Urothelium cell line (cell line): ENCODE results near the gene IL36G.

Experiments
- DNase-seq: peaks from one replicate; pipeline ENCODE4 v3.0.0; 2011; ENCODE audit warnings: low spot score, mixed read lengths
- FAIRE-seq: peaks from 2 replicates; lab custom pipeline; 2011; peaks lifted over from hg19 to GRCh38; lab: Jason Lieb, UNC

Gene IL36G

DNA sequence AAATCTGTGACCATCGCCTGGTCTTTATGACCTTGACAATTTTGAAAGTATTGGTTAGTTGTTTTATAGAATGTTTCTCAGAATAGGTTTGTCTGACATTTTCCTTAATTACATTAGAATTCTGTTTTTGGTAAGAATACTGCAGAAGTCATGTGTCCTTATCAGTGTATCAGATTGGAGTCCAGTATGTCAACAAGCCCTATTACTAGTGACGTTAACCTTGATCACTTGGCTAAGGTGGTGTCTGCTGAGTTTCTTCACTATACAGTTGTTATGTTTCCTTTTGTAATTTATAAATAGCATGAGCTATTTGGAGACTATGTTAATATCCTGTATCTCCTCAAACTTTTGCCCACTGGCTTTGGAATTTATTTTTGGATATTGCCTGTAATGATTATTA is 10.8 kb upstream of the IL36G start:
- FAIRE-seq (no peak), DNase-seq (no peak)

DNA sequence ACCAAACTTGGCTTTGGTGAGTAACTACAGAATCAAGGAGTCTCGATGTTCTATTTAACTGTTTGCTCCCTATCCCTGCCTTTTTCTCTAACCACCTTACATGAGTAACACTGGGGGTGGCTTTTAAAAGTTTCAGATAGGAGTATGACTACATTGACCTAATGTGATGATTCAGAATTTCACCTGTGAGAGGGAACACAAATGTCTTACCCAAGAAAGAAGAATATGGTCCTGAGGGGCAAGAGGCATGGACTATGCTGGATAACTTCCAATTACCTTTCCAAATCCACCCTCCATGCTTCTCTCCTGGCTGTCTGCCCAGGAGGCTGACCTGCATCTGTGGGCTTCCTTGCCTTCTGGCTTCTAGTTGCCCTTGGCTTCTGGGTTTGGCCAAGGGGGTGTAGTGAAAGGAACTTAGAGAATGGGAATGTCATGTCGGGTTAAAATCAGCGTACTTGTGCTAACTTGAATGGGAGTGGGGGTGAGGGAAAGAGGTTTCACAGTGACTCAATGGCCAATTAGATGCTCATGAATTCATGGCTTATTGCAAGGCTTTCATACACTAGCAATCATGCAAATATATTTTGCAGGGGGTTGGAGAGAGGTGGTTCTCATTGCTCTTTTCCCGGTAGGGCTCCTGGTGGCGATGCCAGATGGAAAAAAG is 5.3 kb upstream of the IL36G start:
- FAIRE-seq (no peak), DNase-seq (no peak)

DNA sequence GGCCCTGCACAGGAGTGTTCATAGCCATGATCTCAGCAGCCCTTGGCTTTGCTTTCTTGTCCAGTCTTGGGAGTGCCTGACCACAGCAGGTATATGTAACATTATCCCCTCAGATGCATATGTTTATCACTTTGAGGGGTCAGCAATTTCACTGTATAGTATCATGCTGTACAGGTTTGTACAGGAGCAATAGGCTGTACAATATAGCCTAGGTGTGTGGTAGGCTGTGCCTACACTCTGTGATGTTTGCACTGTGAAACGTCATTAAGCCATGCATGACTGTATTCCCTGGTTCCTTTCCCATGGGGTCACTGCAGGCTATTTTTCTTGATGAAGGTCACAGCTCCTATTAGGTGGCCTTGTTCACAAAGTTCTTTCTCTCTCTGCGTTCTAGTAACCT is 4.7 kb upstream of the IL36G start:
- no peak for DNase-seq
- peak; percentile 61 for FAIRE-seq

DNA sequence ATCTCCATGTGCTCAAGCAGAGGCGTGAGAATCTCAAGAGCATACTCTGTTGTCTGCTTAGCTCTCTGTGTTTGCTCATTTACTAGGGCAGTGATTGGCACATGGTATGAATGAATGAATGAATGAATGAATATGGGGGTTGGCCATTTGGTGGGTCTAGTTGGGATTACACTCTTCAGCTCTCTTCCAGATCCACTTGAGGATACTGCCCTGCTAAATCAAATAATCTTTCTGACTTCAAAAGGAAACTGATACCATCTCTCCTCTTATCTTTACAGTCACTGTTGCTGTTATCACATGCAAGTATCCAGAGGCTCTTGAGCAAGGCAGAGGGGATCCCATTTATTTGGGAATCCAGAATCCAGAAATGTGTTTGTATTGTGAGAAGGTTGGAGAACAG is 1.9 kb downstream of the IL36G start:
- FAIRE-seq (peak; percentile 37), DNase-seq (no peak)

DNA sequence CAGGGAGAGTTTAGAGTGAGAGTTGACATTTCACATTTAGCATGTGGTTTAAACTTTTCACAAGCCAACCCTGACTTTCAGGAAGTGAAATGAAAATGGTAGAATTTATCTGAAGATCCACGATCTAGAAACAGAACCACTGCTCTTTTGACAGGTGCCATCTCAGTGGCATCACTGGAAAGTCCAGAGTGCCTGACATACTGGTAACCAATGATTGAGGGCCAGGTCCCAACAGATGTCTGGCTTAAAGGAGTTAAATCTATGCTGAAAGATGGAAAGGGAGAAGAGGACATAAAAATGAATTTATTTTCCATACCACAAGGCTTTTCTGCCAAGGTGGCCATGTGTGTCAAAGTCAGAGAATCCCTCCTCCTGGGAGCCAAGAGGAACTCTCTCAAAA is 2.7 kb downstream of the IL36G start:
- DNase-seq (no peak), FAIRE-seq (no peak)

DNA sequence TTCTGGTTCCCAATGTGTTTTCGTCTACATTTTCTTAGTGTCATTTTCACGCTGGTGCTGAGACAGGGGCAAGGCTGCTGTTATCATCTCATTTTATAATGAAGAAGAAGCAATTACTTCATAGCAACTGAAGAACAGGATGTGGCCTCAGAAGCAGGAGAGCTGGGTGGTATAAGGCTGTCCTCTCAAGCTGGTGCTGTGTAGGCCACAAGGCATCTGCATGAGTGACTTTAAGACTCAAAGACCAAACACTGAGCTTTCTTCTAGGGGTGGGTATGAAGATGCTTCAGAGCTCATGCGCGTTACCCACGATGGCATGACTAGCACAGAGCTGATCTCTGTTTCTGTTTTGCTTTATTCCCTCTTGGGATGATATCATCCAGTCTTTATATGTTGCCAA is 7.3 kb downstream of the IL36G start:
- FAIRE-seq (no peak), DNase-seq (no peak)

DNA sequence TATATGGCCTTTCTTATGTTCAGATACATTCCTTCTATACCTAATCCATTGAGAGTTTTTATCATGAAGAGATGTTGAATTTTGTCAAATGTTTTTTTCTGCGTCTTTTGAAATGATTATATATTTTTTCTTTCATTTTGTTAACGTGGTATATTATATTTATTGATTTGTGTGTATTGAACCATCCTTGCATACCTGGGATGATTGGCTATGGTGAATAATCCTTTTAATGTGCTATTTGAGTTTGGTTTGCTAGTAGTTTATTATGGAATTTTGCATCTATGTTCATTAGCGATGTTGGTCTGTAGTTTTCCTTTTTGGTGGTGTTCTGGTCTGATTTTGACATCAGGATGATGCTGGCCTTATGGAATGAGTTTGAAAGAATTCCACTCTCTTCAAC is 11.8 kb downstream of the IL36G start:
- DNase-seq = no peak
- no peak for FAIRE-seq

DNA sequence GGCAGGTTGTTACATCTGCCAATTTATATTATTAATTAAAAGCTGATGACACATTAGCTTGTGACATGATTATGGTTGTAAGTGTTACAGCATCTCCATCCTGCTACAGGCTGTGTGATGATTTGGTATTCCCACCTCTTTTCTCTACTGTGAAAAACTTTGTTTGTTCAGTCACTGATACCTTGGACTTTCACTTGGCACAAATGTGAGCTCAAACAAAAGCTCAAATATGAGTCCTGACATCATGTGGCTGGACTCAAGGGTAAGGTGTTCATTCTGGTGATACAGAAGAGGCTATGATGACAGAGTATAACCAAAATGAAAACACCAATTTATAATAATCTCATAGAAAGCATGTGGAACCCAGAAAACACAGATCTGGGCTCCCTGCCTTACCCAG is 16.0 kb downstream of the IL36G start:
- no peak for DNase-seq
- no peak for FAIRE-seq

DNA sequence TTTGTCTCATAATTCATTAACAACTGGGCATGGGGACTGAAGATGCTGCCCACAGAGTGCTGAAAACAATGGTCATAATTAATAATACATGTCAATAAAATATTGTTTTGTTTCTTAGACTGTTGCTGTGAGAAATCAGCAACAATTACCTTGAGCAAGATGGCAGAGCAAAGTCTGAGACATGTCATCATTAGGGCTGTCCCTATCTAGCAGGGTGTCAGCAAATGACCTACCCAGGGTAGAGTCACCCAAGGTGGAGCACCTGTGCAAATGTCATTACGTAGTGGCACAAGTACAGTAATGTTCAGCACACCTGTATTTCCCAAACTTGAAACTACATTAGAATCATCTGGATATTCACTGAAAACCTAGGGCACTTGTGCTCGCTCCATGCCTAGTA is 16.8 kb downstream of the IL36G start:
- FAIRE-seq = no peak
- no peak for DNase-seq

DNA sequence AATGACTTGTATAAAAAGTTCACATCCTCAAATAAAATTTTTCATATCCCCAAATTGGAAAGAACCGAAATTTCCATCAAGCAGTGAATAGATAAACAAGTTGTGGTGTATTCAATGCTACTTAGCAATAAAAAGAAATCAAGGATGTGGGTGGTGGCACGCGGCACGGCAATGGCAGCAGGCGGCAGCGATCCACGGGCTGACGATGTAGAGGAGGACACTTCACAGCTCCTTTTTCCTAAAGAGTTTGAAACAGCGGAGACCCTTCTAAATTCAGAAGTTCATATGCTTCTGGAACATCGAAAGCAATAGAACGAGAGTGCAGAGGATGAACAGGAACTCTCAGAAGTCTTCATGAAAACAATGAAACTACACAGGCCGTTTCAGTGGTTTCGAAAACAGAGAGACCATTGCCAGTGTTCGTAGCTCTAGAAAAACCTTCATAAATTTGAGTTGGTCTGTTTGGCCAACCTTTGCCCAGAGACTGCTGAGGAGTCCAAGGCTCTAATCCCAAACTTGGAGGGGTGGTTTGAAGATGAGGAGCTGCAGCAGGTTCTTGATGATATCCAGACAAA is 17.6 kb downstream of the IL36G start:
- no peak for FAIRE-seq
- no peak for DNase-seq

DNA sequence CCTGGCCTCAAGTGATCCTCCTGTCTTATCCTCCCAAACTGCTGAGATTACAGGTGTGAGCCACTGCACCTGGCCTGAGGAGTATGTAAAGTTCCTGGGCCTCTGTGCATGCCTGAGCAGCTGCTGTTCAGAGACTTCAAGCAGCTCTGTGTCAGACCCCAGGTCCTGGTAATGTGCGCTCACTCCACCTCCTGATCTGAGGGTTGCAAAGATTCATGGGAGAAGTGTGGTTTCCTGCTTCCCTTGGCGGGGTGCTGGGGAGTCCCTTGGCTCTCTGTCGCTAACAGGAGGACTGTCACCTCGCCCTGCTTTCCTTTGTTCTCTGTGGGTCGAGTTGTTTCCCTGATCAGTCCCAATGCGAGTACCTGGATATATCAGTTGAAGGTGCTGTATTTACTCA is 18.8 kb downstream of the IL36G start:
- DNase-seq (no peak), FAIRE-seq (no peak)

DNA sequence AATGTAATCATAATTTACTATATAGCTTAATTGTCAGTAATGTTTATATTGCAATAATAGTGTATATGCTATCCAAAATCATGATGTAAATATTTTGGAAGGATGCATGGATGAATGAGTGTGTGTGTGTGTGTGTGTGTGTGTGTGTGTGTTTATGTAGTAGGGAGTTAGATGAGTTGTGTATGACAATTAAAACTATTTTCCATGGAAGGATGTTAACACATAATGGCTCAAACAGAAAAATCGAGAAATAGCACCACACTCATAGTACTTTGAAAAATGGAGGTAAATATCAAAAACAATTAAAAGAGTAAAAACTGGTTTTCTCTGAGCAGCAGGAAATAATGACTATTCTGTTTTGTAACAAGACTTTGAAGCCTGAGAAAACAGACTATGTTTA is 19.3 kb downstream of the IL36G start:
- FAIRE-seq (no peak), DNase-seq (no peak)

DNA sequence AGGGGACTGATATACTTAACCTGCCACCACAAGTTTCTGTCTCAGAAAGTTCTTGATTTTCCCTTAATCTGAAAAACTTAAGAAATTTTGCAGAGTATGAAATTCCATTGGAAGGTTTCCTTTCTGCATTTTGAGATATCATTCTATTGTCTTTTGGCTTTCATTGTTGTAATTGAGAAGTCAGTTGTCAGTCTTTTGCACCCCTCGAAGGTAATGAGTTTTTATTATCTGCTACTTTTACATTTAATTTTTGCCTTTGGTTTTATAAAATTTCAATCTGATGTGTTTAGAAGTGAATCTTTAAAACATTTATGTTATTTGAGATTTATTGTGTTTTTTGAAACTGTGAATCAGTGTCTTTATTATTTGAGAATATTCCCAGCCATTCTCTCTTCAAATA is 22.6 kb downstream of the IL36G start:
- no peak for DNase-seq
- no peak for FAIRE-seq

DNA sequence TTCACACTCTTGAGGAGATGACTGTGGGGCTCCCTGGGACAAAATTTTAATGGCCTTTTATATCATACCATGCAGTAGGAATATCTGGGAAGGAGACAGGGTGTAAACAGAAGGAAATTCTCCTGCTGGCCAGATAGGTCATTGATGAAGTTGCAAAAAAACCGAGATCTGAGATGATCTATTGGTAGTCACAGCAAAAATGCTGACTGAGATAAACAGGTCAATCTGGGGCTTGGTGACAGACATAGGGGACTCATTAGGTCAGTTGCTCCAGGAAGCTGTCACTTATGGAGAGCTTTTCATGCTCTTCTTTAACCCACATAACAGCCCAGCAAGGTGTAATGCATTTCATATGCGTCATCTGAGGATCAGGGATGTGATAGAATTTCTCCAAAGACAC is 24.9 kb downstream of the IL36G start:
- no peak for DNase-seq
- no peak for FAIRE-seq

DNA sequence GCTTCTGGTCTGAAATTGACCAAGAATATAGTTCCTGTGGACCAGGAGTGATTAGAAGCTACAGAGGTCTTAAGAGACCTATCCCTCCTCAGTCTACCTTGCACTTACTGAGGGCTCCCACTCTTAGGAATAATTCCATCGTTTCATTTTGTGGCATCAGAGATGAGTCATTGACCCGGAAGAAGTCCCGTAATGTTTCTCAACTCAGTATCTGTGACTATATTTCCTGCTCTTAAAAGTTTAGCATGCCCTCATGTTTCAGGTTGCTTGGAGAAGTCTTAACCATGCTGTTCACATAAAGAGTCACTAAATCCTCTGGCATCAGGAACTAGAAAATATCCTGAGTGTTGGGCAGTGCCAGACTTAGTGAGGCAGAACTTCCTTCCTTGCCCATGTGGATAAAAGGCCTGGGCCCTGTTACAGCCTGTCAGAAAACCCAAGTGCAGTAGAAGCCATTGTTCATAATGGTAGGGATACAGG is 27.3 kb downstream of the IL36G start, which contains the start of gene IL36A:
IL36A (plus strand) TSS at position 430 of the 480 bp plus-strand sequence. CDS start 413 bp downstream, outside the sequence.
- no peak for DNase-seq
- no peak for FAIRE-seq

DNA sequence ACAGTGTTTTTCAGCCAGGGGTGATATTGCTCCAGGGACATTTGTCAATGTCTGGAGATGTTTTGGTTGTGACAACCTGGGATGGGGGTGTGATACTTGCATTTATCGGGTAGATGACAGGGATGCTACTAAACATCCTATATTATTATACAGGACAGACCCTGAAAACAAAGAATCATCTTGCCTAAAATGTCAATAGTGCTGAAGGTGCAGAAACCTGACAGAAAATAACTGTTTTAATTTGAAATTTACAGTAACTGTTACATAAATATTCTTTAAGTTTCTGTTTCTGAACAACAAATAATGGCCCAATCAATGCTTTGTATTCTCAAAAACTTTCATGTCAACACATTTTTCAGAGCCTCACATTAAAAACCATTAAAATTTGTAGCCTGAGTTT is 29.4 kb downstream of the IL36G start:
- FAIRE-seq (no peak), DNase-seq (no peak)

DNA sequence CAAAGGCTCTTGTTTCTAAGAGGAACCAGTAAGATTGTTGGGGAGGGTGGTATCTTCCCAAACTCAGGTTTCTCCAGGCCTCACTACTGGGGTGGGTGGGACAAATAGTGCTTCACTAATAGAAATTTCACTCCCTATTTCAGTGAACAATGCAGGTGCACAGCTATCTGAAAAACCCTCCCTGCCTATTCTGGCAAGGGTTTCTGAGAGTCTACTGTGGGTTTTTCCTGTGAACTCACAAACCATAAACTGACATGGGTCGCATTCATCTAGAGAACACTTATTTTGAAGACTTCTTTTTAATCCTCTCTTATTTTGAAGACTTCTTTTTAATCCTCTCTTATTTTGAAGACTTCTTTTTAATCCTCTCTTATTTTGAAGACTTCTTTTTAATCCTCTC is 31.8 kb downstream of the IL36G start:
- no peak for DNase-seq
- FAIRE-seq = no peak

DNA sequence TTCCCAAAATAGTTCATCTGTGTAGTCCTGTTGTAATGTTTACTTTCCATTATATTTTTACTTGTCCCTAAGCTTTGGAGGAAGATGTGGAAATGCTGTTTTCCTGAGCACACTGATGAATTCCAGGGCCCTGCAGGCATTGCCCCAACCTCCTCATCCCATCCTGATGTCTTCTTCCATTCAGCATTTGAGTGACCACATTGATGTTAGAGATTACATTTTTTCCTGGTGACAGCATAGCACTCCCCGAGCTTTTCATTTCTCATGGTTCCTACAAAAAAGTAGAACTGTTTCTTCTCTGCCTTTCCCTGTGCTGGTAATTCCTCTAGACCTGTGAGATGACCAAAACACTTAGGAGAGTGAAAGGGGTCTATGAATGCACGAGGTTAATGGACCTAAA is 32.3 kb downstream of the IL36G start:
- DNase-seq (no peak), FAIRE-seq (no peak)

DNA sequence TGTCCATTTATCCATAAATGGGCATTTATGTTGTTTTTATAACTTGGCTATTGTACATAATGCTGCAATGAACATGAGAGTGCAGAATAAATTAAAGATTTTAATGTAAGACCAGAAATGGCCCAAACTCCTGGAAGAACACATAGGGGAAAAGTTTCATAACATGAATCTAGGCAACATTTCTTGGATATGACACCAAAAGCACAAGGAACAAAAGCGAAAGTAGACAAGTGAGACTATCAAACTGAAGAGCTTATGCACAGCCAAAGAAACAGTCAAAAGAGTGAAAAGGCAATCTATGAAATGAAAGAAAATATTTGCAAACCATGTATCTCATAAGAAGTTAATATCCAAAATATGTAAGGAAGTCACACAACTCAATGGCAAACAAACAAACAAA is 33.3 kb downstream of the IL36G start:
- FAIRE-seq (no peak), DNase-seq (no peak)

DNA sequence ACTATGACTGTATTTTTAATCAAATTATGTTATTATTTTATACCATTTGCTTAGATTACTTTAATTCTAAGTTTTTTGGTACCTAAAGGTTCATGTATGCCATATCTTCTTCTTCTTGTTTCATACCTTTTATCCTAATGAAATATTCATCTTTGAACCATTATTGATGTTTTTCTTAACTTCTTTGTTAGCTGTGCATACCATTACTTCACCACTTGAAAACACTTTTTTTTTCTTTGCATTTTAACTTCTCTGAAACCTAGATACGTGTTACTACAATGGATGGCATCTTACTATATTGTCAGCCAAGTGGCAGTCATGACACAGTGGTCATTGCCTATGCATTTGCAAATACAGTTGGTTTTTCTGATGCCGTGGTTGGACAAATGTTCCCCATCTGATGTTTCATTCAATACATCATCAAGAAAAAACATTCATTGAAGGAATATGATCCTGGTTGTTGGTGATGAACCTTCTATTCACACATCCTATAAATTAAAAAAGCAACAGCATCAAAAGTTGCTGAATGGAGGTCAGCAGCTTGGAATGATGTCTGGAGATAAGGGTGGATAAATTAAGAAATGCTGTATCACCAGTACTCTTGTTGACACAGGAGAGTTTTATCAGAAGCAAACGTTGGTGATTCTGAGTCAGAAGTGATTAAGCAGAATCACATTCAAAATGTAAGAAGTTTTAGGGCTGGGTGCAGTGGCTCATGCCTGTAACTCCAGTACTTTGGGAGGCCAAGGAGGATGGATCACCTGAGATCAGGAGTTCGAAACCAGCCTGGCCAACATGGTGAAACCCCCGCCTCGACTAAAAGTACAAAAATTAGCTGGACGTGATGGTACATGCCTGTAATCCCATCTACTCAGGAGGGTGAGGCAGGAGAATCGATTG is 34.9 kb downstream of the IL36G start:
- FAIRE-seq (peak; percentile 13), DNase-seq (no peak)

DNA sequence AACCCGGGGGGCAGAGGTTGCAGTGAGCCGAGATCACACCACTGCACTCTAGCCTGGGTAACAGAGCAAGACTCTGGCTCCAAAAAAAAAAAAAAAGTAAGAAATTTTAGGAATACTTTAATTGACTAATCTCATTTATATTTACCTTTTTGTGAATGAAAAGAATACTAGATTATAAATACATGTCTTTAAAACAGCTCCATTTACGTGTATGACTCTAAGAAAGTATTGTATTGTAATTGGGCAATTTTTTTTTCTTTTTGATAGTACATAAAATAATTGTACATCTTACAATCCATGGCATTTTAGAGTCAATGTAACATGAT is 35.5 kb downstream of the IL36G start:
- FAIRE-seq = no peak
- DNase-seq = no peak

DNA sequence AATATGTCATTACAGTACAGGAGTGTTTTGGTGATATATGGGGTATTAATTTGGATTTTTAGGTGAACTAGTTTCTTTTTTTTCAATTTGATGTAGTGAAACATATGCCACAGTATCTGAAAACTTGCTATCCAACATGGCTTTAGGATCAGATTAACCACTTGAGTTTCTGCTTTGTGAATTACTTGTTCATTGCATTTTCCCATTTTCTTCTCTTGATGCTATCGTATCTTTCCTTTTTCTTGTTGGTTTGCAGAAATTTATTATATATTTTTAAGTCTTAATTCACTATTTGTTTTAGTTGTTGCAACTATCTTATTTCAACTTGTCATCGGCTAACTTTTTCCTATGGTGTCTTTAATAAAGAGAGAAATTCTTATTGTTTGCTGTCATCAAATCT is 36.3 kb downstream of the IL36G start:
- DNase-seq (no peak), FAIRE-seq (no peak)
